MCF 10A (cell line): ENCODE data around the gene LDLRAD4. TPM values are rescaled to one million over a fixed set of nuclear protein-coding genes. Genes with fewer than 3 reads are reported as not detected.

Experiments used
- BruUV-seq: library from RNA; stranded (reverse); fragments of 400-500 nt; replicated peaks from 2 replicates; lab custom pipeline; 2021; lab: Mats Ljungman, UMichigan
- CTCF ChIA-PET: fragments of 300-600 bp; sonication (Branson Sonifier 250); formaldehyde crosslinking; extraction: SDS; loops from one replicate; lab custom pipeline; 2021; ENCODE audit warnings: antibody characterized with exemption, inconsistent platforms; lab: Yijun Ruan, JAX
- POLR2A ChIA-PET: fragments of 300-600, 350-650 bp; sonication (Branson Sonifier 250); formaldehyde crosslinking; extraction: SDS; loops from one replicate; lab custom pipeline; 2020; ENCODE audit warnings: antibody characterized with exemption, inconsistent platforms; lab: Yijun Ruan, JAX
- DNase-seq: peaks from one replicate; pipeline ENCODE4 v3.0.0-alpha.2; 2018; ENCODE audit not compliant: unreplicated experiment
- H3K27ac Mint-ChIP-seq: one replicate; pipeline ENCODE4 v1.8.0; 2022; ENCODE audit warnings: mild to moderate bottlenecking, low read depth, mixed read lengths; ENCODE audit not compliant: unreplicated experiment
- H3K27me3 Mint-ChIP-seq: one replicate; pipeline ENCODE4 v1.8.0; 2022; ENCODE audit warnings: mixed read lengths; ENCODE audit not compliant: insufficient read depth, unreplicated experiment
- H3K36me3 Mint-ChIP-seq: one replicate; pipeline ENCODE4 v1.8.0; 2022; ENCODE audit warnings: mild to moderate bottlenecking, moderate library complexity, mixed read lengths; ENCODE audit not compliant: insufficient read depth, unreplicated experiment
- H3K4me1 Mint-ChIP-seq: one replicate; pipeline ENCODE4 v1.8.0; 2022; ENCODE audit warnings: mixed read lengths; ENCODE audit not compliant: insufficient read depth, unreplicated experiment
- H3K4me3 Mint-ChIP-seq: one replicate; pipeline ENCODE4 v1.8.0; 2022; ENCODE audit warnings: mild to moderate bottlenecking, moderate library complexity, mixed read lengths; ENCODE audit not compliant: unreplicated experiment
- H3K9me3 Mint-ChIP-seq: one replicate; pipeline ENCODE4 v1.8.0; 2022; ENCODE audit warnings: mixed read lengths; ENCODE audit not compliant: unreplicated experiment
- intact Hi-C: fragments of 100-400 bp; cut with micrococcal nuclease; formaldehyde crosslinking; loops from 2 replicates; pipeline ENCODE4 v1.14.1; 2022
- total RNA-seq: library from RNA; stranded (reverse); gene quantifications from 2 replicates; pipeline ENCODE4 v1.2.3, GENCODE V29; 2022
- TF ChIP-seq, protein P1 (sequence below): fragments of 200-600 bp; IDR thresholded peaks from one replicate; pipeline ENCODE4 v1.8.0; 2022; ENCODE audit warnings: antibody characterized with exemption, mild to moderate bottlenecking; ENCODE audit not compliant: unreplicated experiment

LDLRAD4 gene
- total RNA-seq, 1 experiment from 2014 or later, result not detected

DNA sequence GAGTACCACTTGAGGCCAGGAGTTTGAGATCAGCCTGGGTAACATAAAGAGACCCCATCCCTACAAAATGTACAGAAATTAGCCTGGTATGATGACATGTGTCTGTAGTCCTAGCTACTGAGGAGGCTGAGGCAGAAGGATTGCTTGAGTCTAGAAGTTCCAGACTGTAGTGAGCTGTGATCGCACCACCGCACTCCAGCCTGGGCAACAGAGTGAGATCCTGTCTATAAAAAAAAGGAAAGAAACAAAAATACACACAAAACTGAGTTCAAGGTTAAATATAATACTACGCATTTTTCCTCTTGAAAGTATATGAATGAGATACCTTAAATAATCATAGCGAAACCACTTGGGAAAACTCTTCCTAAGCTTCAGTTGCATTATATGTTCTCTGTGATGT lies 94.0 kb downstream of the LDLRAD4 start:
- H3K27ac Mint-ChIP-seq, result no peak overlapping the region
- H3K9me3 Mint-ChIP-seq, result peaks cover 47% of the 10 kb centered on the region
- no peak for DNase-seq
- TF ChIP-seq, protein P1, sequence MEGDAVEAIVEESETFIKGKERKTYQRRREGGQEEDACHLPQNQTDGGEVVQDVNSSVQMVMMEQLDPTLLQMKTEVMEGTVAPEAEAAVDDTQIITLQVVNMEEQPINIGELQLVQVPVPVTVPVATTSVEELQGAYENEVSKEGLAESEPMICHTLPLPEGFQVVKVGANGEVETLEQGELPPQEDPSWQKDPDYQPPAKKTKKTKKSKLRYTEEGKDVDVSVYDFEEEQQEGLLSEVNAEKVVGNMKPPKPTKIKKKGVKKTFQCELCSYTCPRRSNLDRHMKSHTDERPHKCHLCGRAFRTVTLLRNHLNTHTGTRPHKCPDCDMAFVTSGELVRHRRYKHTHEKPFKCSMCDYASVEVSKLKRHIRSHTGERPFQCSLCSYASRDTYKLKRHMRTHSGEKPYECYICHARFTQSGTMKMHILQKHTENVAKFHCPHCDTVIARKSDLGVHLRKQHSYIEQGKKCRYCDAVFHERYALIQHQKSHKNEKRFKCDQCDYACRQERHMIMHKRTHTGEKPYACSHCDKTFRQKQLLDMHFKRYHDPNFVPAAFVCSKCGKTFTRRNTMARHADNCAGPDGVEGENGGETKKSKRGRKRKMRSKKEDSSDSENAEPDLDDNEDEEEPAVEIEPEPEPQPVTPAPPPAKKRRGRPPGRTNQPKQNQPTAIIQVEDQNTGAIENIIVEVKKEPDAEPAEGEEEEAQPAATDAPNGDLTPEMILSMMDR, result no peak
- intact Hi-C loops, result no loop called here
- no TSS peak for BruUV-seq
- ChIA-PET POLR2A (no interaction called here), CTCF (no interaction called here)
- H3K36me3 Mint-ChIP-seq, result peaks cover 5% of the 10 kb centered on the region
- H3K4me3 Mint-ChIP-seq, result no peak overlapping the region
- H3K4me1 Mint-ChIP-seq, result no peaks in the 10 kb centered on the region
- H3K27me3 Mint-ChIP-seq, result no peaks in the 10 kb centered on the region

DNA sequence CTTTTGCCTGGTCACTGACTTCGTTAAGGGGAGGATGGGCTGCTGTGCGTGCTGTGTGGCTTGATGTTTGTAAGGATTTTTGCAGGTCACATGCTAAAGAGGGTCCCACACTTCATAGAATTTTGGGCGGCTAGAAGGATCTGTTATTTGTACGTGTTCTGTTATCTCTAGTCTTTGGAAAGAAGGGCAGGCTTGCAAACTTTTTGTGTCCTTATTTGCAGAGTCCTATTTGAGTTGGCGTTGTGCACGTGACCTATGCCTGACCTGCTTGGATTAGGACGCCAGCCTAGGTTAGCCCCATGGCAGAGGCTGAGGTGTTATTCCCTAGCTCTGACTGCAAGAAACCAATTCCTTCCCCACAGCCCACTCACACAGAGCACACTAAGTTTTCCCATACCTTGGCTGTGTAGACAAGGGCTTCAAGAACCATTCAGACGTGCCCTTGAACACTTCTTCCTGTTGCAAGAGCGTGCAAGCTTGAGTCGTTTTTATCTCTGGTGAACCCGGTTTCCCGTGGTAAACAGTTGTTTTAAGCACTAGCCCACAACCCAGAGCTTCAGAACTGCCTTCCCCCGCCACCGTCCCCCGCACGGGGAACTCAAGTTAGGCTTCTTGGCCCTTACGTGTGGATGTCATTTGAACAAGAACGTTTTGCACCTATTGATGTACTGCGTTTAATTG lies 94.6 kb downstream of the LDLRAD4 start:
- H3K27me3 Mint-ChIP-seq, result no peaks in the 10 kb centered on the region
- no peak overlapping the region for H3K4me3 Mint-ChIP-seq
- TF ChIP-seq, protein P1, result no peak
- BruUV-seq, result no TSS peak
- ChIA-PET POLR2A (no interaction called here), CTCF (no interaction called here)
- H3K9me3 Mint-ChIP-seq, result peaks cover 42% of the 10 kb centered on the region
- peaks cover 5% of the 10 kb centered on the region for H3K36me3 Mint-ChIP-seq
- H3K4me1 Mint-ChIP-seq, result no peaks in the 10 kb centered on the region
- intact Hi-C loops, result no loop called here
- DNase-seq, result no peak
- H3K27ac Mint-ChIP-seq, result no peak overlapping the region

DNA sequence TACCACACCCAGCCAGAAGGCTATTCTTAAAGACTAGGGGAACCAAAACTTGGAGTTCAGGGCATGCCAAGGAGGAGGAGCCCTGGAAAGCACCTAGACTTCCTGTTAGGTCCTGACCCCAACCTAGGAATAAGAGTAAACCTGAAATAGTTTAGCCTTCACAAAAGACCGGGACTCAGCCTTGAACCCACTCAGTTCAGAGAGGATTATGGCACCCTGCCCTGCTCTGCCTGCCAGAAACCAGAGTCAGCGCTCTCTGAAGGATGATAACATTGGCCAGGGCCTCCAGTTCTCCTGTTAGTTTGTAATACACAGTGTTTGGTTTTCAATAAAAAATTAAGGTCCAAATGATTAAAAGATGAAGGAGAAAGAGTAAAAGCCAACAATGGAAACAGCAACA lies 96.4 kb downstream of the LDLRAD4 start:
- ChIA-PET CTCF (interaction anchor here (0.6 to 1.0 kb wide), 2 partner anchors 10 to 92 kb away, joined by 3 to 4 read pairs; no protein-coding TSS in a partner anchor), POLR2A (no interaction called here)
- Mint-ChIP-seq H3K9me3 (peaks cover 35% of the 10 kb centered on the region), H3K4me1 (no peaks in the 10 kb centered on the region), H3K4me3 (no peak overlapping the region), H3K27ac (no peak overlapping the region), H3K36me3 (peaks cover 5% of the 10 kb centered on the region), H3K27me3 (no peaks in the 10 kb centered on the region)
- DNase-seq, result no peak
- BruUV-seq, result no TSS peak
- TF ChIP-seq, protein P1, result no peak
- intact Hi-C loops, result no loop called here

DNA sequence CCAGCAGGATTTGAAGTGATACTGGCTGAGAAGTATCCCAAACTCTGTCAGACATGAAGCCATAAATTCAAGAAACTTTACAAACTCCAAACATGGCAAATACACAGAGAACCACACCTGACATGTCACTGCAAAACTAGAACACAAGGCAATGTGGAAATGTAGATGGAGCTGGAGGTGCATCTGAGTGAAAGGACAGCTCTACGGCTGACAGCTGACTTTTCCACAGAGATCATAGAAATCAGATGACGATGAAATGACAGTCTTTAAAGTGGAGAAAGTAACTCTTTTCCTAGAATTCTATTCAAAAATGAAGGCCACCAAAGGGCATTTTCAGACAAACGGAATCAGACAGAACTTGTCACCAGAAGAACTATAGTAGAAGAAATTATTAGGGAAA lies 97.5 kb downstream of the LDLRAD4 start:
- Mint-ChIP-seq H3K36me3 (peaks cover 4% of the 10 kb centered on the region), H3K9me3 (peaks cover 41% of the 10 kb centered on the region), H3K27me3 (no peaks in the 10 kb centered on the region), H3K4me3 (no peak overlapping the region), H3K4me1 (no peaks in the 10 kb centered on the region), H3K27ac (no peak overlapping the region)
- CTCF ChIA-PET, result interaction anchor here (0.7 kb wide), 1 partner anchor 244 kb away, joined by 4 read pairs; no protein-coding TSS in a partner anchor
- POLR2A ChIA-PET, result no interaction called here
- intact Hi-C loops, result no loop called here
- no TSS peak for BruUV-seq
- no peak for DNase-seq
- TF ChIP-seq, protein P1, result no peak
